B cell (primary cell): ENCODE results near the gene OFD1.

ENCODE experiments used
- CTCF ChIP-seq: fragments of 200-600 bp; IDR thresholded peaks from one replicate; pipeline ENCODE4 v1.8.0; 2022; ENCODE audit warnings: antibody characterized with exemption, mild to moderate bottlenecking
- EZH2 ChIP-seq: IDR thresholded peaks from 2 replicates; pipeline ENCODE4 v1.6.1; 2012; ENCODE audit warnings: borderline replicate concordance, low read depth, mild to moderate bottlenecking, moderate library complexity, low read length; ENCODE audit not compliant: insufficient read depth, poor library complexity, severe bottlenecking

DNA sequence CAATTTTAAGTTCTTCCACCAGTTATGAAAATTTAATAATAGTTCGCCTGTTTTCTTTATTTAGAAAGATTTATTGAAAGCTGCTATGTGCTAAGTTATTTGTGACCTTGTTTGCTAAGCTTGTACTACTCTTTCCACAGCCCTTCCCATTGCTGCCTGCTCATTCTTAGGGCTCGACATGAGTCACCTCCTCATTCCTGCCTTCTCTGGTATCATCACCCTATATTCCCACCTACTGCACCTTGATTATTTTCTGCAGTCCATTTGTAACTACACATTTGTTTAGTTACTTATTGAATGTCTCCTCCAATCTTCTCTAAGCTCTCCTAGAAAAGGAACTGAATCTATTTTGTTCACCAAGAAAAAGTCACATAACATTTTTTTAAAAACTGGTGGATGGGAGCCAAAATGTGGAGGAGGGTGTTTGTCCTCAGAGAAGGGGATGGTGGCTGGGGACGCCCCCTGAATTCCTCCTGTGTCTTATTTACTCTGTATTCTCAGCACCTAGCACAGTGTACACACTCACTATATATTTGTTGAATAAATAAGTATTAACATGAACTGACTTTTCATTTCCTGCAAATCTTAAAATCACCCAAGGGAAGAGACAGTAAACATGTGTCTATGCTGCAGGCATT is 49.3 kb upstream of the OFD1 start:
- no peak for TF ChIP-seq CTCF
- no peak for TF ChIP-seq EZH2
